Brain microvascular endothelial cell (primary cell): ENCODE data around the gene GLRX2.
"Not testable (repeated sequence)": the region's sequence is repeated elsewhere in the genome, so short reads cannot be mapped to it uniquely, and the experiment has no call there.

Experiments used
- DNase-seq: peaks from one replicate; pipeline ENCODE4 v3.0.0-alpha.2; 2020
- H3K27ac ChIP-seq: fragments of 250-450 bp; sonication (Bioruptor Pico); 2 replicates; pipeline ENCODE4 v1.5.1; 2020; ENCODE audit warnings: mild to moderate bottlenecking, moderate library complexity
- H3K27me3 ChIP-seq: fragments of 250-450 bp; sonication (Bioruptor Pico); replicated peaks from 2 replicates; pipeline ENCODE4 v1.5.1; 2020; ENCODE audit warnings: mild to moderate bottlenecking
- H3K36me3 ChIP-seq: fragments of 250-450 bp; sonication (Bioruptor Pico); replicated peaks from 2 replicates; pipeline ENCODE4 v1.5.1; 2020; ENCODE audit warnings: mild to moderate bottlenecking
- H3K4me3 ChIP-seq: 2 replicates; pipeline ENCODE4 v1.5.1; 2011; ENCODE audit warnings: low read depth, mild to moderate bottlenecking, control low read depth, low read length, moderate library complexity
- CTCF ChIP-seq: IDR thresholded peaks from 2 replicates; pipeline ENCODE4 v1.5.1; 2011; ENCODE audit warnings: low read depth, mild to moderate bottlenecking, moderate library complexity, low read length, control low read depth, inconsistent platforms; ENCODE audit errors: missing control alignments
- in situ Hi-C: cut with HindIII; loops from 2 replicates; pipeline ENCODE4 v1.10.0; 2017; ENCODE audit warnings: low sequenced_read_pairs, low pct_ligation_motif_present

The GLRX2 gene

GRCh38 chr1:193060406-193060805 is 44.8 kb downstream of the GLRX2 start:
- Histone ChIP-seq H3K4me3 (peak overlapping the region; percentile 94), H3K36me3 (peaks cover 2% of the 10 kb centered on the region), H3K27me3 (no peaks in the 10 kb centered on the region), H3K27ac (peak overlapping the region; percentile 92)
- no peak for TF ChIP-seq CTCF
- no peak for DNase-seq
- in situ Hi-C loops, result no loop called here

GRCh38 chr1:193060115-193060403 is 45.2 kb downstream of the GLRX2 start:
- DNase-seq, result no peak
- peaks cover 2% of the 10 kb centered on the region for H3K36me3 ChIP-seq
- H3K4me3 ChIP-seq, result peak overlapping the region; percentile 94

GRCh38 chr1:193059282-193060114 is 45.7 kb downstream of the GLRX2 start, which contains the start of the genes RO60 and UCHL5:
TSS of gene RO60 (plus strand) at chr1:193059612. CDS start at chr1:193069055, 9,443 bp downstream.
TSS of gene UCHL5 (minus strand) at chr1:193059360. CDS start at chr1:193059260, 100 bp downstream.
- H3K36me3 ChIP-seq, result peaks cover 2% of the 10 kb centered on the region
- TF ChIP-seq CTCF, result peak; percentile 7
- H3K4me3 ChIP-seq, result peak within 1 kb of the TSS; percentile 94
- in situ Hi-C loops, result no loop called here
- no peaks in the 10 kb centered on the region for H3K27me3 ChIP-seq
- H3K27ac ChIP-seq, result peak within 1 kb of the TSS; percentile 92
- peak; percentile 97 for DNase-seq

More at GRCh38 chr1:193060115-193060403, 45.2 kb downstream of the GLRX2 start:
- Histone ChIP-seq H3K27me3 (no peaks in the 10 kb centered on the region), H3K27ac (peak overlapping the region; percentile 92)
- in situ Hi-C loops, result no loop called here
- no peak for TF ChIP-seq CTCF

- DNase-seq, result peak; percentile 45
- Histone ChIP-seq H3K27me3 (no peaks in the 10 kb centered on the region), H3K4me3 (peak overlapping the region; percentile 94), H3K36me3 (peaks cover 2% of the 10 kb centered on the region), H3K27ac (peak overlapping the region; percentile 92)
- in situ Hi-C loops, result no loop called here
- TF ChIP-seq CTCF, result no peak
Observed at GRCh38 chr1:193058529-193059281, 46.5 kb downstream of the GLRX2 start.

- Histone ChIP-seq H3K27me3 (no peaks in the 10 kb centered on the region), H3K4me3 (no peak overlapping the region), H3K27ac (no peak overlapping the region), H3K36me3 (peaks cover 7% of the 10 kb centered on the region)
- TF ChIP-seq CTCF, result no peak
- DNase-seq, result no peak
- in situ Hi-C loops, result no loop called here
Observed at GRCh38 chr1:193054169-193054675, 51.0 kb downstream of the GLRX2 start.

- H3K27ac ChIP-seq, H3K27me3 ChIP-seq, in situ Hi-C loops, H3K4me3 ChIP-seq, DNase-seq: not testable (repeated sequence)
- H3K36me3 ChIP-seq, result peaks cover 16% of the 10 kb centered on the region
Observed at GRCh38 chr1:193048913-193049312, 56.3 kb downstream of the GLRX2 start.
